PC-9 (cell line): ENCODE data around the gene OR52E5. TPM values are rescaled to one million over a fixed set of nuclear protein-coding genes. Genes with fewer than 3 reads are reported as not detected.

ENCODE experiments used
- Bru-seq: library from RNA; stranded (reverse); fragments of 400-500 nt; gene quantifications from one replicate; lab custom pipeline; 2021; lab: Mats Ljungman, UMichigan
- BruChase-seq, 2 experiments: library from RNA; stranded (reverse); fragments of 400-500 nt; gene quantifications; one replicate each; lab custom pipeline; 2021; lab: Mats Ljungman, UMichigan
- BruUV-seq: library from RNA; stranded (reverse); fragments of 400-500 nt; replicated peaks from 2 replicates; lab custom pipeline; 2021; lab: Mats Ljungman, UMichigan
- CTCF ChIA-PET: fragments of 300-600 bp; sonication (Branson Sonifier 250); formaldehyde crosslinking; loops from one replicate; lab custom pipeline; 2022; ENCODE audit warnings: antibody characterized with exemption; lab: Charles Lee
- POLR2A ChIA-PET: fragments of 300-600 bp; sonication (Branson Sonifier 250); formaldehyde crosslinking; loops from one replicate; lab custom pipeline; 2022; ENCODE audit warnings: antibody characterized with exemption; ENCODE audit not compliant: unreplicated experiment; lab: Charles Lee
- DNase-seq, 2 experiments: peaks; one replicate each; pipeline versions ENCODE4 v3.0.0 to v3.0.0-alpha.2; 2015 to 2022; ENCODE audit warnings: mixed read lengths in 1 of 2
- H2AFZ ChIP-seq: fragments of 200-600 bp; sonication (generic); 2 replicates; pipeline ENCODE4 v1.8.1; 2017; ENCODE audit warnings: antibody characterized with exemption
- H3F3A ChIP-seq: fragments of 200-600 bp; sonication (generic); 2 replicates; pipeline ENCODE4 v1.8.1; 2017; ENCODE audit warnings: antibody characterized with exemption, mild to moderate bottlenecking, low read depth; ENCODE audit not compliant: insufficient read depth
- H3K27ac ChIP-seq: fragments of 200-600 bp; sonication (generic); 2 replicates; pipeline ENCODE4 v1.6.1; 2016; ENCODE audit warnings: mixed run types
- H3K27me3 ChIP-seq: fragments of 200-600 bp; sonication (generic); 2 replicates; pipeline ENCODE4 v1.6.1; 2016; ENCODE audit warnings: low read depth, mixed run types; ENCODE audit not compliant: insufficient read depth
- H3K36me3 ChIP-seq: fragments of 200-600 bp; sonication (generic); 2 replicates; pipeline ENCODE4 v1.6.1; 2016; ENCODE audit warnings: low read depth, mixed run types
- H3K4me1 ChIP-seq: fragments of 200-600 bp; sonication (generic); replicated peaks from 2 replicates; pipeline ENCODE4 v1.6.1; 2016; ENCODE audit warnings: mixed run types; ENCODE audit not compliant: insufficient read depth
- H3K4me2 ChIP-seq: fragments of 200-600 bp; sonication (generic); 2 replicates; pipeline ENCODE4 v1.6.1; 2017; ENCODE audit warnings: mixed run types
- H3K4me3 ChIP-seq: fragments of 200-600 bp; sonication (generic); 2 replicates; pipeline ENCODE4 v1.6.1; 2016; ENCODE audit warnings: mixed run types
- H3K79me2 ChIP-seq: fragments of 200-600 bp; sonication (generic); 2 replicates; pipeline ENCODE4 v1.6.1; 2017; ENCODE audit warnings: low read depth, mixed run types
- H3K9me2 ChIP-seq: fragments of 200-600 bp; sonication (generic); 2 replicates; pipeline ENCODE4 v1.8.1; 2017; ENCODE audit warnings: mild to moderate bottlenecking; ENCODE audit not compliant: insufficient read depth
- H3K9me3 ChIP-seq: fragments of 200-600 bp; sonication (generic); 2 replicates; pipeline ENCODE4 v1.8.1; 2016; ENCODE audit warnings: low read depth; ENCODE audit not compliant: insufficient read depth
- H4K20me1 ChIP-seq: fragments of 200-600 bp; sonication (generic); 2 replicates; pipeline ENCODE4 v1.8.1; 2017; ENCODE audit not compliant: insufficient read depth
- CTCF ChIP-seq: fragments of 200-600 bp; sonication (generic); conservative IDR thresholded peaks from 2 replicates; pipeline ENCODE4 v1.6.1; 2017; ENCODE audit warnings: mixed run types, antibody characterized with exemption, mild to moderate bottlenecking, moderate library complexity
- EZH2 ChIP-seq: fragments of 200-600 bp; sonication (generic); IDR thresholded peaks from 2 replicates; pipeline ENCODE4 v1.8.0; 2017; ENCODE audit warnings: antibody characterized with exemption, low read depth
- intact Hi-C: fragments of 100-400 bp; cut with micrococcal nuclease; formaldehyde crosslinking; loops from one replicate; pipeline ENCODE4 v1.10.0; 2022; ENCODE audit not compliant: unreplicated experiment
- long read RNA-seq: library from polyadenylated mRNA; stranded (forward); transcript quantifications from one replicate; pipeline ENCODE4 v2.0.0, GENCODE V29; 2022
- total RNA-seq: library from RNA; stranded (reverse); gene quantifications from 2 replicates; pipeline ENCODE4 v1.2.3, GENCODE V29; 2021

OR52E5 gene
- total RNA-seq (not detected in 2 replicates), Bru-seq, nascent RNA (not detected), BruChase-seq, experiment 1, labeled RNA remaining after a 2-hour chase (not detected), BruChase-seq, experiment 2, labeled RNA remaining after a 6-hour chase (not detected)
- long read RNA-seq, result 0 reads

GRCh38 chr11:5892908-5893307, at the start of gene OR52E5:
Gene OR52E5, plus strand, starts transcription at chr11:5893208. Its CDS starts 7,569 bp downstream, at chr11:5900777.
- Histone ChIP-seq H3K36me3 (no peaks in the 10 kb centered on the region), H3K4me2 (no peak within 1 kb of the TSS), H3K27me3 (no peaks in the 10 kb centered on the region), H3K79me2 (no peaks in the 10 kb centered on the region), H3K9me3 (no peaks in the 10 kb centered on the region), H4K20me1 (no peaks in the 10 kb centered on the region), H3K9me2 (no peaks in the 10 kb centered on the region), H3F3A (no peaks in the 10 kb centered on the region), H3K27ac (no peak within 1 kb of the TSS), H3K4me3 (no peak within 1 kb of the TSS), H3K4me1 (no peaks in the 10 kb centered on the region), H2AFZ (no peak within 1 kb of the TSS)
- no peak for DNase-seq
- ChIA-PET POLR2A (no interaction called here), CTCF (no interaction called here)
- TF ChIP-seq CTCF, result no peak
- TF ChIP-seq EZH2, result no peak
- BruUV-seq, result no TSS peak
- intact Hi-C loops, result no loop called here

- H3K36me3 ChIP-seq, result no peaks in the 10 kb centered on the region
- ChIA-PET CTCF (no interaction called here), POLR2A (no interaction called here)
- H3K4me1 ChIP-seq, result no peaks in the 10 kb centered on the region
- no peak overlapping the region for H3K27ac ChIP-seq
- TF ChIP-seq EZH2, result no peak
- TF ChIP-seq CTCF, result no peak
- intact Hi-C loops, result no loop called here
- H3K9me3 ChIP-seq, result no peaks in the 10 kb centered on the region
- no peaks in the 10 kb centered on the region for H3K9me2 ChIP-seq
- no peaks in the 10 kb centered on the region for H3F3A ChIP-seq
- H3K4me2 ChIP-seq, result no peak overlapping the region
- H3K79me2 ChIP-seq, result no peaks in the 10 kb centered on the region
- no peaks in the 10 kb centered on the region for H3K27me3 ChIP-seq
- no TSS peak for BruUV-seq
- no peak overlapping the region for H3K4me3 ChIP-seq
- H4K20me1 ChIP-seq, result no peaks in the 10 kb centered on the region
- no peak for DNase-seq
- no peak overlapping the region for H2AFZ ChIP-seq
Observed at GRCh38 chr11:5846701-5847100, 46.3 kb upstream of the OR52E5 start.

- H3K27ac ChIP-seq, result no peak overlapping the region
- H3K36me3 ChIP-seq, result no peaks in the 10 kb centered on the region
- TF ChIP-seq CTCF (no peak), EZH2 (no peak)
- no peaks in the 10 kb centered on the region for H4K20me1 ChIP-seq
- no peaks in the 10 kb centered on the region for H3K9me3 ChIP-seq
- H3K4me3 ChIP-seq, result no peak overlapping the region
- ChIA-PET CTCF (no interaction called here), POLR2A (no interaction called here)
- H3K27me3 ChIP-seq, result no peaks in the 10 kb centered on the region
- no peaks in the 10 kb centered on the region for H3K9me2 ChIP-seq
- DNase-seq, result no peak
- no peaks in the 10 kb centered on the region for H3K4me1 ChIP-seq
- BruUV-seq, result no TSS peak
- no peaks in the 10 kb centered on the region for H3K79me2 ChIP-seq
- H3F3A ChIP-seq, result no peaks in the 10 kb centered on the region
- H2AFZ ChIP-seq, result no peak overlapping the region
- intact Hi-C loops, result no loop called here
- no peak overlapping the region for H3K4me2 ChIP-seq
Observed at GRCh38 chr11:5847711-5848110, 45.3 kb upstream of the OR52E5 start.
